Rectal smooth muscle tissue (tissue), 1 donor: Measurements from ENCODE around the gene B3GNT8.
"Not testable (repeated sequence)": the region's sequence is repeated elsewhere in the genome, so short reads cannot be mapped to it uniquely, and the experiment has no call there.

Source experiments
- H3K27ac ChIP-seq: one replicate; pipeline ENCODE4 v1.7.0; 2013; ENCODE audit warnings: low read depth, low read length, inconsistent platforms
- H3K27me3 ChIP-seq: one replicate; pipeline ENCODE4 v1.7.0; 2013; ENCODE audit warnings: low read length; ENCODE audit not compliant: control insufficient read depth, insufficient read depth
- H3K36me3 ChIP-seq: one replicate; pipeline ENCODE4 v1.7.0; 2013; ENCODE audit warnings: low read length; ENCODE audit not compliant: control insufficient read depth, insufficient read depth
- H3K4me1 ChIP-seq: one replicate; pipeline ENCODE4 v1.7.0; 2013; ENCODE audit warnings: low read length; ENCODE audit not compliant: control insufficient read depth, insufficient read depth
- H3K4me3 ChIP-seq: one replicate; pipeline ENCODE4 v1.7.0; 2013; ENCODE audit warnings: low read length
- H3K9ac ChIP-seq: one replicate; pipeline ENCODE4 v1.7.0; 2013; ENCODE audit warnings: low read length

Gene B3GNT8

DNA sequence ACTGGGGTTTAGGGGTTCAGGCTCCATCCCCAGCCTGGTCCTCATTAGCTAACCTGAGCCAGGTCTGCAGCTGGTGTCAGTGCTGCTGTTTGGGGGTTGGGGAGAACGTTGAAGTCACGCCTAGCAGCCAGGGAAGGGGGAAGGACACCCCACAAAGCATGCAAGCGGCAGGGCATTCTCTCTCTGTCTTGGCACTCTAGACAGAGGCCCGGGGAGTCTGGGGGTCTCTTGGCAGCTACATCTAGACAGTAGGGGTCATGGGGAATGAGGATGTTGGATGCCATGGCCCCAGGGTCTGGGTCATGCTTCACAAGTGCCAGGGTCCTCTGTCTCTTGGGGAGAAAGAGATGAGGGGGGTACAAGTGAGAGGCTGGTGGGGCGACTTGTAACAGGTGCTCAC is 18.4 kb upstream of the B3GNT8 start:
- Histone ChIP-seq H3K27ac (no peak overlapping the region), H3K9ac (no peak overlapping the region), H3K4me1 (no peaks in the 10 kb centered on the region), H3K4me3 (no peak overlapping the region), H3K27me3 (no peaks in the 10 kb centered on the region), H3K36me3 (no peaks in the 10 kb centered on the region)

DNA sequence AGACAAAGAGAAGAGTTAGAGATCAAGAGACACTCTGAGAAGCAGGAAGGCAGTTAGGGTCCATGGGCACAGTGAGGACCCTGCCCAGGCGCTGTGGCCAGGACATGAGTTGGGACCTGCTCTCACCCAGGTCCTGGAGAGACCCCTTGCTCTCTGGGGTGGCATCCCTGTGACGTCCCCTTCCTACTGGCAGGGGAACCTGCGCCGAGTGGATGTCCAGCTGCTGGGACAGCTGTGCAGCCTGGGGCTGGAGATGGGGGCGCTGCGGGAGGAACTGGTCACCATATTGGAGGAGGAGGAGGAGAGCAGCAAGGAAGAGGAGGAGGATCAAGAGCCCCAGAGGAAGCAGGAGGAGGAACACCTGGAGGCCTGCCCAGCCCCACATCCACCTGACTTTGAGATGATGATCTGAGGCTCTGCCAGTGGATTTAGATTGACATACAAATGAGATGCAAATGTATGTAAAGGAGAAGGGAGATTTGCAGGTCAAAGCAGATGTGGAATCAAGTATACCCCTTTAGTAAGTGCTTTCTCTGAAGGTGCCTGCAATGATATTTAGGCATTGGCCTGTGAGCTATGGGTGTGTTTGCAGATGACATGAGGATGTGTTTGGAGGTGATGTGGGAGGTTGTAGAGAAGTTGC is 16.8 kb upstream of the B3GNT8 start:
- H3K4me1 ChIP-seq = peaks cover 6% of the 10 kb centered on the region
- no peak overlapping the region for H3K27ac ChIP-seq
- no peak overlapping the region for H3K9ac ChIP-seq
- no peak overlapping the region for H3K4me3 ChIP-seq
- no peaks in the 10 kb centered on the region for H3K27me3 ChIP-seq
- peaks cover 2% of the 10 kb centered on the region for H3K36me3 ChIP-seq

DNA sequence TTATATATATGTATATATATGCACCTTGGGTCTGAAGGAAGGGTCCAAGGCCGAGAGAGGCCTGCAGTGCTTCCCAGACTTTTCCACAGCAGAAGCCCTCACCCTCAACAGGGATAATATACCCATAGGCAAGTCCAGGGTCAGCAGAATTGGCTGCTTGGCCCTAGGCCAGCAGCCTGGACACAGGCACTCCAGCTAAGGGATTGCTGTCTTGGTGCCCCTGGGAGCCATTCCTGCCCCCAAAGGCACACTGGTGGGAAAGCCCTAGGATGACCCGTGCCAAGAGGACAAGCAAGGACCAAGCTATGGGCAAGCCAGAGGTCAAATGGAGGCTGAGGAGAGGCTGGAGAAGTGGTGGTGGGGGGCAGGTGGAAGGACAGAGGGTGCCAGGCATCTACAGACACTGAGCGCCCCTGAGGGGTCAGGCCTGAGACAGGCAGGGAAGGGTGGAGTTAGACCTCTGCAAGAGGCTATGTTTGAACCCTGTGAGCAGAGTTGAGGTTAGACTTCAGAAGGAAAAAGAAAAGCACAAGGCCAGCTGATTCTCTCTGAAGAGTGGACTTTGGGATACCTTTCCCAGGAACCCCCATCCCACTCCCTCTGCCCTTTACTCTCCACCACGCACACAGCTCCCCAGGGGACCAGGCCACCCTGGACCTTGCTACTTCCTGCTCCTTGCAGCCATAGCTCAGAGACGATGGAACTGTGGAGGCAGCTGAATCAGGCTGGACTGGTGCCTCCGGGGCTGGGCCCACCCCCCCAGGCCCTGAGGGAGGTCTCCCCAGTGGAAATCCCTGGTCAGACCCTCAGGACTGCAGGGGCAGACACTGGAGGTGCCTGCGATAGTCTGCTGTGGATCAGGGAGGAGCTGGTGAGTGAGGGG is 15.5 kb upstream of the B3GNT8 start, which contains the start of gene ERICH4:
TSS of gene ERICH4 (plus strand) at position 684 of the 883 bp plus-strand sequence. CDS start at position 698, 14 bp downstream.
- Histone ChIP-seq H3K4me1 (peaks cover 7% of the 10 kb centered on the region), H3K4me3 (no peak within 1 kb of the TSS), H3K9ac (no peak within 1 kb of the TSS), H3K27ac (no peak within 1 kb of the TSS), H3K27me3 (no peaks in the 10 kb centered on the region), H3K36me3 (peaks cover 2% of the 10 kb centered on the region)

DNA sequence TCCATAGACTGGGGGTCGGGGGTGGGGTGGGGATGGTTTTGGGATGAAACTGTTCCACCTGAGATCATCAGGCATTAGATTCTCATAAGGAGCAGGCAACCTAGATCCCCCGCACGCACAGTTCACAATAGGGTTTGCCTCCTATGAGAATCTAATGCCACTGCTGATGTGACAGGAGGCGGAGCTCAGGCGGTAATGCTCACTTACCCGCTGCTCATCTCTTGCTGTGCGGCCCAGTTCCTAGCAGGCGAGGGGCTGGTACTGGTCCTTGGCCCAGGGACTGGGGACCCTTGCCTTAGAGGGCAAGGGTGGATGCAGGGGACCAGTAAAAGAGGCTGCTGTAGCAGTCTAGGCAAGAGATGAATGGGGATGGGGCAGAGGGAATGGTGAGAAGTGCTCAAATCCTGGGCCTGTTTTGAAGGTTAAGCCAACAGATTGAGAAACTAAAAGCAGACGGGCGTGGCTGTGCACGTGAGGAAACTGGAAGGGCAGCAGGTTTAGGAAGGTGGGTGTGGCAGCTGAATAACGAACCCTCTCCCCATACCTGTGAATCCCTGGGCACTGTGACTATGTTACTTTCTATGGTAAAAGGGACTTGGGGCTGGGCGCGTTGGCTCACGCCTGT is 14.3 kb upstream of the B3GNT8 start:
- Histone ChIP-seq H3K36me3 (peaks cover 5% of the 10 kb centered on the region), H3K4me1 (peaks cover 7% of the 10 kb centered on the region)

DNA sequence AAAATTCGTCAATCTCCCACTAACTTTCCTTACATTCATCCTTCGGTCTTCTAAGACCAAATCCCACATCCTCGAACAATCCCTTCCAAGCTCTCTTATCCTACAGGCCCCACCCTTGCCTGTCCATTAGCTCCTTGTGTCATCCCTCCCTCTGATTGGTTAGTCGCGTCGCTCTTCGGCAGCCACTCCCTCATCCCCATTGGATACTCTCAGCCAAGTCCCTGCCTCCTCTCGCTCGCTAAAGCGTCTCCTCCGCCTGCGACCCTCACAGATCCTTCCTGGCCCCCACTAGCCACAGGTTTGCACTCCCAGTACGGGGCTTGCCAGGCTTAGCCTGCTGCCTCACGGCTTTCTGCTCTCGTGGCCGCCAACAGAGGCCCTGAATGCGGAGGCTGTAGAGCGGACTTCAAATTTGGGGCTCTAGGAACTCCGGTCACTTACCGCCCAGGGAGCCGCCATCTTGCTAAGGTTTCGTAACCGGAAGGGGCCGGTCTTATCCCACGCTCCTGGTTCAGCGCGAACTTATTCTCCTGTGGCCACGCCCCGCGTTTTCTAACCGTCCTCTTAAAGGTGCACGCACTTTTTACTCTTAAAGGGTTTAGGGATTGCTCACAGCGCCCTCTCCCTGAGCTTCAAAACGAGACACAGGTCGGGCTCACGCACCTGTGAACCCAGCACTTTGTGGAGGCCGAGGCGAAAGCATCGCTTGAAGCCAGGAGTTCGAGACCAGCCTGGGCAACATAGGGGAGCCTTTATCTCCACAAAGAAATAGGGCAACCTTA is 12.5 kb upstream of the B3GNT8 start, which contains the start of gene DMAC2:
TSS of gene DMAC2 (minus strand) at position 472 of the 782 bp plus-strand sequence. CDS start at position 459, 13 bp downstream.
- H3K36me3 ChIP-seq = peaks cover 6% of the 10 kb centered on the region
- H3K27ac ChIP-seq = peak within 1 kb of the TSS; percentile 98
- H3K9ac ChIP-seq = peak within 1 kb of the TSS; percentile 95
- no peaks in the 10 kb centered on the region for H3K27me3 ChIP-seq
- peak within 1 kb of the TSS; percentile 100 for H3K4me3 ChIP-seq
- peaks cover 7% of the 10 kb centered on the region for H3K4me1 ChIP-seq

More for the DNA sequence above, 14.3 kb upstream of the B3GNT8 start:
- H3K27ac ChIP-seq = no peak overlapping the region
- no peaks in the 10 kb centered on the region for H3K27me3 ChIP-seq
- no peak overlapping the region for H3K9ac ChIP-seq
- no peak overlapping the region for H3K4me3 ChIP-seq

DNA sequence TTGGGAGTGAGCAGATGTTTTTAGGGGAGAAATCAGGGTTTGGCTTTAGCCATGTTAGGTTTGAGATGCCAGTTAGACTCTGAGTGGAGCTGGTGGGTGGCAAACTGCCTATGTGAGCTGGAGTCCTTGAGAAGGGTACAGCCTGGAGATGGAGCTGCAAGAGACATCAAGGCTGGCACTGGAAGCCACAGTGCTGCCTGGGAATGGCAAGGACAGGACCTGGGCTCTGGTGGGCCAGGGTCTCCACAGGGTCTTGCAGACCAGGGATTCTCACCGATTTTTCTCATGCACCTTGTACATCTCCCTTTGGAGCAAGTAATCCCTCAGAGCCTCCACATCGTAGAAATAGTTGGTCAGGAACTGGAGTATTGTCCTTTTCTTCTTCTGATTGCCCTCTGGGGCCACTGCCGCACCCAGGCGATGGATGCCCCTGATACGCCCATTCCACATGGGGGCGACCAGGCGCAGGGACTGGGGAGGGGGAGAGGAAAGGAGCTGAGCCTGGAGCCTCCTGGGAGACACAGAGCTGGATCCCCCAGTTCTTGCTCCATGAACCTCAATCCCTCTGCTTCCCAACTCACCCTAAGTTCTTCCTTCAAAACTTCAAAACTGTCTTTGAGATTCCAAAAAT is 10.9 kb upstream of the B3GNT8 start:
- H3K4me3 ChIP-seq = no peak overlapping the region
- no peak overlapping the region for H3K9ac ChIP-seq
- no peaks in the 10 kb centered on the region for H3K27me3 ChIP-seq
- no peak overlapping the region for H3K27ac ChIP-seq
- H3K36me3 ChIP-seq = peaks cover 8% of the 10 kb centered on the region
- H3K4me1 ChIP-seq = peaks cover 7% of the 10 kb centered on the region

DNA sequence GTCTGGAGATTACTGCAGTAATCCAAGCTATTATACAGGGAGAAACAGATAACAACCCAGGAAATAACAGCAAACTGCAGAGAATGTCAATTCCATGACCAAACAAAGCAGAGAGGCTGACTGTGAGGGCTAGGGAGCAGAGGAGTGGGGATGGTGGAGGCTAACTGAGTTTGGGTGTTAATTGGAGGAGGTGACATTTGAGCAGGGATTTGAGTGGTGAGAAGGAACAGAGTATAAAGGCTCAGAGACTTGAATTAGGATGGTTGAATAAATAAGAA is 9.4 kb upstream of the B3GNT8 start:
- Histone ChIP-seq H3K4me1 (peaks cover 7% of the 10 kb centered on the region), H3K36me3 (peaks cover 22% of the 10 kb centered on the region), H3K27me3 (no peaks in the 10 kb centered on the region), H3K27ac (no peak overlapping the region), H3K4me3 (no peak overlapping the region), H3K9ac (no peak overlapping the region)

DNA sequence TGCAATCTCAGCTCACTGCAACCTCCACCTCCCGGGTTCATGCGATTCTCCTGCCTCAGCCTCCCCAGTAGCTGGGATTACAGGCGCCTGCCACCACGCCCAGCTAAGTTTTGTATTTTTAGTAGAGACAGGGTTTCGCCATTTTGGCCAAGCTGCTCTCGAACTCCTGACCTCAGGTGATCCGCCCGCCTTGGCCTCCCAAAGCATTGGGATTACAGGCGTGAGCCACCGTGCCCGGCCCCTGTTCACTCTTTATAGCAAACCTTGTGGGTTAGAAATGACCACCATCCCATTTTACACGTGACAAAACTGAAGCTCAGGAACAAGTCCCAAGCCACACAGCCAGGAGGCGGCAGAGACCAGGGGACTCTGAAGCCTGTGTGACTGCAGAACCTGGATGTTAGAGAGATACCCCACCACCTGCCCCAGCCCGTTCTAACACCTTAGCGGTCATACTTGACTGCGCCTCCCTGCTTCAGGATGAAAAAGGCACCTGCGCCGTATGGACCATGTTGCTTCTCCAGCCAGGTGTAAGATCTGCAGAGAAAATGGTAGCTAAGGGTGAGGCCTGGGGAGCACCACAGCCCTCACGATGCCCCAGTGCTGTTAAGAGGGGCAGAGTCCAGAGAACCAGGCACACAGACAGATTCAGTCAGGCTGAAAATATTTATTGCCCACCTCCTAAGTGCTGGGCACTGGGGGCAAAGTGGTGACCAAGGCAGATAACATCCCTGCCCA is 8.9 kb upstream of the B3GNT8 start:
- Histone ChIP-seq H3K9ac (no peak overlapping the region), H3K27me3 (no peaks in the 10 kb centered on the region), H3K4me1 (peaks cover 7% of the 10 kb centered on the region), H3K4me3 (no peak overlapping the region), H3K27ac (no peak overlapping the region), H3K36me3 (peaks cover 22% of the 10 kb centered on the region)

DNA sequence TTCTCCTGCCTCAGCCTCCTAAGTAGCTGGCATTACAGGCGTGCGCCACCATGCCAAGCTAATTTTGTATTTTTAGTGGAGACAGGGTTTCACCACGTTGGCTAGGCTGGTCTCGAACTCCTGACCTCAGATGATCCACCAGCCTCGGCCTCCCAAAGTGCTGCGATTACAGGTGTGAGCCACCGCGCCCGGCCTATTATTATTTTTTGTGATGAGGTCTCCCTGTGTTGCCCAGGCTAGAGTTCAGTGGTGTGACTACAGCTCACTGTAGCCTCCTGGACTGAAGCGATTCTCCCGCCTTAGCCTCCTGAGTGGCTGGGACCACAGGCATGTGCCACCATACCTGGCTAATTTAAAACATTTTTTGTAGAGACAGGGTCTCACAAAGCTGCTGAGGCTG is 8.2 kb upstream of the B3GNT8 start:
- not testable (repeated sequence) for H3K9ac ChIP-seq, H3K27ac ChIP-seq
- H3K36me3 ChIP-seq = peaks cover 22% of the 10 kb centered on the region

DNA sequence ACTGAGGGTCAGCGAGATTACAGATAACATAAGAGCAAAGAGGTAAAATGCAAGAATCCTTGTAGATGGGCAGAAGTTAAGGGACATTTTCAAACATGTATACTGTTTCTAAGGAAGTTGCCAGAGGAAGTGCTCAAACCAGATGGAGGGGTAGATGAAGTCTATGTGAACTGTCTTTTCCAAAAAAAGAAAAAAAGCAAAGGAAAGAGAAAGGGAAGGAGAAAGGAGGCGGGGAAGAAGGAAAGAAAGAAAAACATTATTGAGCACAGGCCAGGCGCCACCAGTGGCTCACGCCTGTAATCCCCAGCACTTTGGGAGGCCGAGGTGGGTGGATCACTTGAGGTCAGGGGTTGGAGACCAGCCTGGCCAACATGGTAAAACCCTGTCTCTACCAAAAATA is 7.3 kb upstream of the B3GNT8 start:
- H3K36me3 ChIP-seq = peaks cover 20% of the 10 kb centered on the region
- H3K4me1 ChIP-seq = peaks cover 7% of the 10 kb centered on the region
- no peak overlapping the region for H3K4me3 ChIP-seq
- no peak overlapping the region for H3K27ac ChIP-seq
- no peak overlapping the region for H3K9ac ChIP-seq
- H3K27me3 ChIP-seq = no peaks in the 10 kb centered on the region

More for the DNA sequence above, 8.2 kb upstream of the B3GNT8 start:
- not testable (repeated sequence) for H3K4me1 ChIP-seq, H3K4me3 ChIP-seq, H3K27me3 ChIP-seq

DNA sequence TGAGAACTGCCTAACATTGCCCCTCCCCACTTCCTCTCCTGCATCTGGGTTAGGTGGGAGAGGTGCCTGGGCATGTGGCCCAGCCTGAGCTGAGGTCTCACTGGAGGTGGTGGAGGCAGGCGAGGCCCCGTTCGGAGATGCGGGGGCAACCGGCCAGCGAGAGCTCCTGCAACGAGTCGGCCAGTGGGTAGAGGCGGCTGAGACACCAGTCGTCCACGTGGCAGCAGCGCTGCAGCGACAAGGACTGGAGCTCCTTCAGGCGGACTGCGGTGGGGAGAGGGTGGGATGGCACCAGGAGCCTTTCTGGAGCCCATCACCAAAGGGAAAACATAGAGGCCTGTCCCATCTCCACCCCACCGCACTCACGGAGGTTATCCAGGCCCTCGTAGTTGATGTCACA is 6.0 kb upstream of the B3GNT8 start:
- H3K4me1 ChIP-seq = no peaks in the 10 kb centered on the region
- H3K27ac ChIP-seq = no peak overlapping the region
- no peaks in the 10 kb centered on the region for H3K27me3 ChIP-seq
- H3K9ac ChIP-seq = no peak overlapping the region
- H3K4me3 ChIP-seq = no peak overlapping the region
- H3K36me3 ChIP-seq = peaks cover 20% of the 10 kb centered on the region
